Measurements from ENCODE around the gene ANKRD65. TPM values are rescaled to one million over a fixed set of nuclear protein-coding genes. Genes with fewer than 3 reads are reported as not detected.
"Not testable (repeated sequence)": the region's sequence is repeated elsewhere in the genome, so short reads cannot be mapped to it uniquely, and the experiment has no call there.

Gene ANKRD65
- total RNA-seq, 1 experiment from 2014 or later, result 14.7 TPM

DNA sequence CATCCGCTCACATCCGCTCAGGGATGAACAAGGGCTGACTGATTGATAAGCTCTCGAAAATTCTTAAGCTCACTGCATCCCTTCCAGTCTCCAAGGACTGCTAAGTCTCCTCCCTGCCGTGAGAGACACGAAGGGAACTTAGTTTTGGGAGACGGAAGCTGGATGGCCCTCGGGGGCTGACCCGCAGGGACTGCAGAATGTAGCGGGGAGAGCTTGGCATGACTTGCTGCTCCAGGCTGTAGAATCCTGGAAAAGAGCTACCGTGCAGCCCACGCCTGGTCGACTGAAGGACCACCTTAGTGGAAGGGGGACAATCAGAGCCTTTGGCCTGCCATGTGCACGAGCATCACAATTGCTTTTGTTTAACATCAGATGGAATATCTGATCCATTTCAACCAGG lies 5.3 kb downstream of the ANKRD65 start:
- no peaks in the 10 kb centered on the region for H3K36me3 ChIP-seq (ENCODE audit: low read depth)
- H4K20me1 ChIP-seq (ENCODE audit: insufficient read depth), result no peaks in the 10 kb centered on the region
- no peaks in the 10 kb centered on the region for H3K9me3 ChIP-seq (ENCODE audit: insufficient read depth, low read depth)
- no peaks in the 10 kb centered on the region for H3K27me3 ChIP-seq (ENCODE audit: insufficient read depth, low read depth)
- TF ChIP-seq, protein P1, sequence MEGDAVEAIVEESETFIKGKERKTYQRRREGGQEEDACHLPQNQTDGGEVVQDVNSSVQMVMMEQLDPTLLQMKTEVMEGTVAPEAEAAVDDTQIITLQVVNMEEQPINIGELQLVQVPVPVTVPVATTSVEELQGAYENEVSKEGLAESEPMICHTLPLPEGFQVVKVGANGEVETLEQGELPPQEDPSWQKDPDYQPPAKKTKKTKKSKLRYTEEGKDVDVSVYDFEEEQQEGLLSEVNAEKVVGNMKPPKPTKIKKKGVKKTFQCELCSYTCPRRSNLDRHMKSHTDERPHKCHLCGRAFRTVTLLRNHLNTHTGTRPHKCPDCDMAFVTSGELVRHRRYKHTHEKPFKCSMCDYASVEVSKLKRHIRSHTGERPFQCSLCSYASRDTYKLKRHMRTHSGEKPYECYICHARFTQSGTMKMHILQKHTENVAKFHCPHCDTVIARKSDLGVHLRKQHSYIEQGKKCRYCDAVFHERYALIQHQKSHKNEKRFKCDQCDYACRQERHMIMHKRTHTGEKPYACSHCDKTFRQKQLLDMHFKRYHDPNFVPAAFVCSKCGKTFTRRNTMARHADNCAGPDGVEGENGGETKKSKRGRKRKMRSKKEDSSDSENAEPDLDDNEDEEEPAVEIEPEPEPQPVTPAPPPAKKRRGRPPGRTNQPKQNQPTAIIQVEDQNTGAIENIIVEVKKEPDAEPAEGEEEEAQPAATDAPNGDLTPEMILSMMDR (conservative IDR thresholded peaks at IDR 0.05), result no peak
- TF ChIP-seq EZH2 (IDR thresholded peaks at IDR 0.05; ENCODE audit: low read depth), result no peak
- DNase-seq, result no peak
- ChIA-PET POLR2A (ENCODE audit: unreplicated experiment) (no interaction called here), CTCF (no interaction called here)
- no peak overlapping the region for H3K27ac ChIP-seq
- no peak overlapping the region for H3K4me3 ChIP-seq
- H3K4me2 ChIP-seq, result no peak overlapping the region
- peaks cover 4% of the 10 kb centered on the region; the same call in 1 of the 2 replicates for H3F3A ChIP-seq (ENCODE audit: insufficient read depth, low read depth)
- H3K79me2 ChIP-seq (ENCODE audit: low read depth), result no peaks in the 10 kb centered on the region
- intact Hi-C loops (cut with micrococcal nuclease; ENCODE audit: unreplicated experiment), result no loop called here
- no peaks in the 10 kb centered on the region for H3K4me1 ChIP-seq (replicated peaks; ENCODE audit: insufficient read depth)
- no TSS peak for BruUV-seq (replicated peaks)
- H3K9me2 ChIP-seq (ENCODE audit: insufficient read depth), result no peaks in the 10 kb centered on the region
- H2AFZ ChIP-seq, result no peak overlapping the region

DNA sequence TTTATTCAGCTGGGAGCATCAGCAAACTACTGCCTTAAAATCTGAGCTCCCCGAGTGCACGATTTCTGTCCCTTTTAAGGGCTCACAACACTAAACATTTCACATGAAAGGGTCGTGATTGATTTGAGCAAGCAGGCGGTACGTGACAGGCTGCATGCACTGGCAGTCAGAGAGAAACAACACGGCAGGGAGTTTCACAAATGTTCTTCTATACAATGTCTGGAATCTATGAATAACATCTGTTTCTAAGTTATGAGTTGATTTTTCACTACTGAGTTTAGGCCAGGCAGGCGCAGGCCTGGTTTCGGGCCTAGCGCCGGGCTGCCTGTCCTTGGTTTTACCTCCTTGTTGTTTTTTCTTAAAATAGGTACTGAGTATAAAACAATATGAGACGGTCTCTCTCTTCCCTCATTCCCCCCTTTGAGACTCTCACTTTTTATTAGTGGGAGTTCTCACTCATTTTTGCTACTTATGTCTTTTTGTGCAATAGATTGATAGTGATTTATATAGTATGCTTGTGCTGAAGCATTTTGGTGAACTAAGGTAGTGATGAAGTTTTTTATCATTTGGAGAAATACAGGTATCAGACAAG lies 8.7 kb downstream of the ANKRD65 start:
- H4K20me1 ChIP-seq (ENCODE audit: insufficient read depth); POLR2A ChIA-PET (ENCODE audit: unreplicated experiment); H2AFZ ChIP-seq; DNase-seq; BruUV-seq (replicated peaks); intact Hi-C loops (cut with micrococcal nuclease; ENCODE audit: unreplicated experiment); H3K27ac ChIP-seq; CTCF ChIA-PET; H3K9me3 ChIP-seq (ENCODE audit: insufficient read depth, low read depth); H3K9me2 ChIP-seq (ENCODE audit: insufficient read depth); H3K4me3 ChIP-seq; H3K36me3 ChIP-seq (ENCODE audit: low read depth); H3K27me3 ChIP-seq (ENCODE audit: insufficient read depth, low read depth); H3K4me1 ChIP-seq (replicated peaks; ENCODE audit: insufficient read depth); H3K4me2 ChIP-seq: not testable (repeated sequence)
- Histone ChIP-seq H3K79me2 (ENCODE audit: low read depth) (peaks cover 23% of the 10 kb centered on the region), H3F3A (ENCODE audit: insufficient read depth, low read depth) (peaks cover 12% of the 10 kb centered on the region; the same call in 1 of the 2 replicates)

DNA sequence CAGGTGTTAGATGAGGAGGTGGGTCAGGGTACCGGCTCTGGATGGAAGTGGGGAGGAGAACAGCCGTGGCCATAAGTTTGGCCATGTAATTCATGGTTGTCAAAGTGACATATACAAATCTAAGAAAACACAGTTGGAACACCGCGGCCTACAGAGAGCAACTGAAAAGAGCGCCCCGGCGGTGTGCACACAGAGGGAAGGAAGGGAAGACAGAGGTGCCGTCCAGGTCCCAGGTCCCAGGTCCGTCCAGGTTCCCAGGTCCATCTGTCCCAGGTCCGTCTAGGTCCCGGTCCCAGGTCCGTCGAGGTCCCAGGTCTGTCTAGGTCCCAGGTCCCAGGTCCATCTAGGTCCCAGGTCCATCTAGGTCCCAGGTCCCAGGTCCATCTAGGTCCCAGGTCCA lies 9.4 kb downstream of the ANKRD65 start:
- peaks cover 30% of the 10 kb centered on the region for H3K79me2 ChIP-seq (ENCODE audit: low read depth)
- H3K9me2 ChIP-seq (ENCODE audit: insufficient read depth), result no peaks in the 10 kb centered on the region
- no peaks in the 10 kb centered on the region for H3K36me3 ChIP-seq (ENCODE audit: low read depth)
- DNase-seq, result no peak
- peaks cover 12% of the 10 kb centered on the region; the same call in 1 of the 2 replicates for H3F3A ChIP-seq (ENCODE audit: insufficient read depth, low read depth)
- intact Hi-C loops (cut with micrococcal nuclease; ENCODE audit: unreplicated experiment), result no loop called here
- H4K20me1 ChIP-seq (ENCODE audit: insufficient read depth), result peaks cover 8% of the 10 kb centered on the region
- BruUV-seq (replicated peaks), result no TSS peak
- POLR2A ChIA-PET (ENCODE audit: unreplicated experiment), result interaction anchor here (0.6 kb wide), 1 partner anchor 14 kb away, joined by 4 read pairs; a partner anchor contains a TSS
- CTCF ChIA-PET, result interaction anchor here (0.7 kb wide), 1 partner anchor 48 kb away, joined by 4 read pairs; no protein-coding TSS in a partner anchor
- no peak overlapping the region for H3K4me2 ChIP-seq
- TF ChIP-seq EZH2 (IDR thresholded peaks at IDR 0.05; ENCODE audit: low read depth), result no peak
- TF ChIP-seq, protein P1 (conservative IDR thresholded peaks at IDR 0.05), result no peak
- H3K27me3 ChIP-seq (ENCODE audit: insufficient read depth, low read depth), result no peaks in the 10 kb centered on the region
- no peak overlapping the region for H2AFZ ChIP-seq
- no peaks in the 10 kb centered on the region for H3K9me3 ChIP-seq (ENCODE audit: insufficient read depth, low read depth)
- H3K27ac ChIP-seq, result no peak overlapping the region
- H3K4me3 ChIP-seq, result no peak overlapping the region
- peaks cover 8% of the 10 kb centered on the region for H3K4me1 ChIP-seq (replicated peaks; ENCODE audit: insufficient read depth)

DNA sequence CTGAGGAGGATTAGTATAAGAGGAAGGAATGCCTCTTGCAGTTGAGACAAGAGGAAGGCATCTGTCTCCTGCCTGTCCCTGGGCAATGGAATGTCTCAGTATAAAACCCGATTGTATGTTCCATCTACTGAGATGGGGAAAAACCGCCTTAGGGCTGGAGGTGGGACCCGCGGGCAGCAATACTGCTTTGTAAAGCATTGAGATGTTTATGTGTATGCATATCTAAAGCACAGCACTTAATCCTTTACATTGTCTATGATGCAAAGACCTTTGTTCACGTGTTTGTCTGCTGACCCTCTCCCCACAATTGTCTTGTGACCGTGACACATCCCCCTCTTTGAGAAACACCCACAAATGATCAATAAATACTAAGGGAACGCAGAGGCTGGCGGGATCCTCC lies 10.8 kb downstream of the ANKRD65 start:
- H4K20me1 ChIP-seq (ENCODE audit: insufficient read depth); H3K27me3 ChIP-seq (ENCODE audit: insufficient read depth, low read depth); intact Hi-C loops (cut with micrococcal nuclease; ENCODE audit: unreplicated experiment); H3K9me2 ChIP-seq (ENCODE audit: insufficient read depth); H3K36me3 ChIP-seq (ENCODE audit: low read depth); H3K4me3 ChIP-seq; DNase-seq; BruUV-seq (replicated peaks); H2AFZ ChIP-seq; POLR2A ChIA-PET (ENCODE audit: unreplicated experiment); H3K27ac ChIP-seq; H3K9me3 ChIP-seq (ENCODE audit: insufficient read depth, low read depth); H3K4me2 ChIP-seq: not testable (repeated sequence)
- Histone ChIP-seq H3K4me1 (replicated peaks; ENCODE audit: insufficient read depth) (peaks cover 18% of the 10 kb centered on the region), H3F3A (ENCODE audit: insufficient read depth, low read depth) (peaks cover 16% of the 10 kb centered on the region; the same call in 1 of the 2 replicates), H3K79me2 (ENCODE audit: low read depth) (peaks cover 44% of the 10 kb centered on the region)
- CTCF ChIA-PET, result interaction anchor here (0.6 kb wide), 1 partner anchor 16 kb away, joined by 3 read pairs; no protein-coding TSS in a partner anchor

Measured in PC-9 (cell line).